HL-60/S4 (cell line): ENCODE data around the gene PDZK1.
"Not testable (repeated sequence)": the region's sequence is repeated elsewhere in the genome, so short reads cannot be mapped to it uniquely, and the experiment has no call there.

Experiments
- in situ Hi-C: fragments of 300-500 bp; cut with MboI; formaldehyde crosslinking; loops from 2 replicates; pipeline ENCODE4 v1.14.3; 2022; ENCODE audit warnings: low sequenced_read_pairs

PDZK1 gene

GRCh38 chr1:145711213-145711651, 4.1 kb upstream of the PDZK1 start:
- in situ Hi-C loops, result no loop called here

GRCh38 chr1:145710291-145711027, 3.3 kb upstream of the PDZK1 start:
- in situ Hi-C loops, result no loop called here

GRCh38 chr1:145708063-145708462, 895 bp upstream of the PDZK1 start:
- in situ Hi-C loops, result no loop called here

DNA sequence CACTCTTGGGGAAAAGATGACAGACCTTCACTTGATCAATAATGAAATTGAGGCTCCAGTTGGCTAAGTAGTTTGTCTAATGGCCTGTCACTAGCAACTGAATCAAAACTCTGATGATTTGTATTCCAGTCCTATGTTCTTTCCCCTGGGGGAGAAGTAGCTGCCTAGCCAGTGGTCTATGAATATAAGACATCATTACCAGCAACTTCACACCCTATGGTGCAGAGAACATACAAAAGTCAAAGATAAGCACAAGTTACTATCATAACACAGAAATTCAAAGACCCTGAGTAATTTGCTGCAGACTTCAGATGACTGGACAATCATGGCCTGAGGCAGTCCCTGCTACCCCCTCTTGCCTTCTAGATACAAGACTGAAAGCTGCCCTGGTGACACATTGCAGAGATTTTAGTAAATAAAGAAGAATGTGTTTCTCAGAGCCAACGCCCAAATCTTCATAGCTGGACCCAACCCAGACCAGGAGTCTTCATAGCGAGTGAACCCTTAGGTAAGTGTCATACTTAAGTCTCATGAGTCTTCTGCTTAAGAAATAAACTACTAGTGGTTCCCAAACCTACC, 993 bp downstream of the PDZK1 start:
- in situ Hi-C loops, result no loop called here

DNA sequence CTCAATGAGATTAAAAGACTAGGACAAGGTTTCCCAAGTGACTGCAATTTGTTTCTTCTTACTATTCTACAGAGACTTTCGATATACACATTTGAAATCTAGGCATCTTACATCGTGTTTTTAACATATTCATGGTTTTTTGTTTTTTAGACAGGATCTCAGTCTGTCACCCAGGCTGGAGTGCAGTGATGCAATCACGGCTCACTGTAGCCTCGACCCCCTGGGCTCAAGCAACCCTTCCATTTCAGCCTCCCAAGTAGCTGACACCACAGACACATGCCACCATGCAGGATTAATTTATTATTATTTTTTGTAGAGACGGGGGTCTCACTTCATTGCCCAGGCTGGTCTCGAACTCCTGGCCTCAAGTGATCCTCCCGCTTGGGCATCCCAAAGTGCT, 1.5 kb downstream of the PDZK1 start:
- in situ Hi-C loops, result no loop called here

GRCh38 chr1:145702826-145703225, 4.3 kb downstream of the PDZK1 start:
- in situ Hi-C loops, result no loop called here

- in situ Hi-C loops, result no loop called here
These were observed 5.1 kb downstream of the PDZK1 start for GRCh38 chr1:145702052-145702451.

DNA sequence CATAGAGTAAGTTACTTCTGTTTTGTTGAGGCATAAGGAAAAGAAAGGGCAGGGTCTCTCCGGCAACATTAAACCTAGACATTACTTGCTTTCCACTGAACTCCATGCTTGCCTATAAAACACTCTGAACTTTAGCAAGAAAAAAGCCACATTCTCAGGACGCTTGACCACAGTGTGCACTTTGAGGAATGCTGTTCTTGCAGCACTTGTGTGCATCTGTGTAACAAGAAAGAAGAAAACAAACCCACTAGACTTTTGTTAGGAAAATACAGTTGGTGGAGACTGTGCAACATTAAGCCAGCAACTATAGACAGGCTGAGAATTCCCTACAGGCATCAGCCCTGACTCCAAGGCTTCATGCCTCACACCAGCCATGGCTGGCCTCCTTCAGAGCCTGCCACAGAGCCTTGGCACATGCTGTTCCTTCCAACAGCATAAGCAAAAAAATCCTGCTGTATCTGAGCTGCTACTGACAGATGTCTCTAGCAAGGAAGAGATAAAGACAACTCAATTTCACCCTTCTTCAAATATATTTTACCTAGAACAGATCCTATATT, 5.8 kb downstream of the PDZK1 start:
- in situ Hi-C loops, result no loop called here

DNA sequence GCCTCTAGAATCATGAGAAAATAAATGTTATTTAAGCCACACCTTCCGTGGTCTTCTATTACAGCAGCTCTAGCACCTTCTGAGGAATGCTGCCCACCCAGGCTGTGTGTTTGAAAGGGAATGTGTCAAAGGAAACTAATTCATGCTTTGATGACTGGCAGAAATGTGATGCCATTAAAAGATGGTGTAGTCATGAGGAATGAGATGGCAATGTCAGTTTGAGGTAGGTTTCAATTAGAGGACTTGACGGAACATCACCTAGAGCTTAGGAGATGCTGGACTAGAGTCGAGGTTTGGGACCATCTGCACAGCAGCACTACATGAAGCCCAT, 10.6 kb downstream of the PDZK1 start:
- in situ Hi-C loops, result no loop called here

DNA sequence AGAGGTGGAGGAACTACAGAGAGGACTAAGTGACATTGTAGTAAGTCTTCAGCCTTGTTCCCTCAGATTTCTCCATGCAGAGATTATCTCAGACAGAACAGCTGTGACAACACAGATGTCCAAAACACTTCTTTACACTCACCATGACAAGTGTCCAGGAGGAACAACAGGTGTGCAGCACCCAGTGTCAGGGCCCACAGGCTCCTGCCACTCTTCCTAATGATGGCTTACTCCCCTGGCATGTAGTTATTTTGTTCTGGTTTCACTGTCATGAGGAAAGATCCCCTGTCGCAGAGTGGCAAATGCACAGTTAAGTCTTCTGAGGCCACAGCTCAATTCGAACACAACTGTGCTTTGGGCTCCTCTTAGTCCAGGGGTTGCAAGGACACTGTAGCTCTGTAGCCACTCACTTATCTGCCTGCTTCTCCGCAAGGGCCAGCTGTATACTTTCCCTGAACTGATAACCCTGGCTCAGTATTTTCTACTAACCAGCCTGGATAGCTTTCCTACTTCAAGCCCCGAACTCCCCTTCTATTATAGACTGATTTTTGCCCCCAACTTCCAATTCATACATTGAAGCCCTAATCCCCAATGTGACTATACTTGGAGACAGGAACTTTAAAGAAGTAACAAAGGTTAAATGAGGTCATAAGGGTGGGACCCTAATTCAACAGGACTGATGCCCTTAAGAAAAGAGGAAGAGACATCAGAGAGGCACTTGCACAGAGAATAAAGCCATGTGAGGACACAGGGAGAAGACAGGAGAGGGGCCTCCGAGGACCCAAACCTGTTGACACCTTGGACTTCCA, 11.1 kb downstream of the PDZK1 start:
- in situ Hi-C loops, result no loop called here

DNA sequence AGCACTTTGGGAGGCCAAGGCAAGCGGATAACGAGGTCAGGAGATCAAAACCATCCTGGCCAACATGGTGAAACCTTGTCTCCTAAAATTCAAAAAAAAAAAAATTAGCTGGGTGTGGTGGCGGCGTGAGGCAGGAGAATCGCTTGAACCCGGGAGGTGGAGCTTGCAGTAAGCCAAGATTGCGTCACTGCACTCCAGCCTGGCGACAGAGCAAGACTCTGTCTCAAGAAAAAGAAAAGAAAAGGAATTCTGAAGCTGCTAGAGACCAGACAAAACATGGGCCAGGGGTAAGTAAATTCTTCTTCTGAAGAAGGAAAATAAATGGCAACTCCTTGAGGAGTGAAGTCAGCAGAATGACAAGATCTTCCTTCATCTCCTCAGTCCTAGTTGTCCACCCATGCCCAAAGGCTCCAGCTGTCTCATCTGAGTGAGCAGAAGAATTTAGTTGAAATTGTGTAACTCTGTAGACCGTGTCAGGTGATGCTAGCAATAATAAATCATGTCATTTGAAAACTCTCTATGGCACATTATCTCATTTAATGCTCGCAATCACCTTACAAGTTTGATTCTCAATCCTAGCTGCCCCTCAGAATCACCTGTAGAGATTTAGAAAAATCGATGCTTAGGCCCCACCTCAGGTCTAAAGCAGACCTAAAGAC, 14.3 kb downstream of the PDZK1 start:
- in situ Hi-C loops, result no loop called here

DNA sequence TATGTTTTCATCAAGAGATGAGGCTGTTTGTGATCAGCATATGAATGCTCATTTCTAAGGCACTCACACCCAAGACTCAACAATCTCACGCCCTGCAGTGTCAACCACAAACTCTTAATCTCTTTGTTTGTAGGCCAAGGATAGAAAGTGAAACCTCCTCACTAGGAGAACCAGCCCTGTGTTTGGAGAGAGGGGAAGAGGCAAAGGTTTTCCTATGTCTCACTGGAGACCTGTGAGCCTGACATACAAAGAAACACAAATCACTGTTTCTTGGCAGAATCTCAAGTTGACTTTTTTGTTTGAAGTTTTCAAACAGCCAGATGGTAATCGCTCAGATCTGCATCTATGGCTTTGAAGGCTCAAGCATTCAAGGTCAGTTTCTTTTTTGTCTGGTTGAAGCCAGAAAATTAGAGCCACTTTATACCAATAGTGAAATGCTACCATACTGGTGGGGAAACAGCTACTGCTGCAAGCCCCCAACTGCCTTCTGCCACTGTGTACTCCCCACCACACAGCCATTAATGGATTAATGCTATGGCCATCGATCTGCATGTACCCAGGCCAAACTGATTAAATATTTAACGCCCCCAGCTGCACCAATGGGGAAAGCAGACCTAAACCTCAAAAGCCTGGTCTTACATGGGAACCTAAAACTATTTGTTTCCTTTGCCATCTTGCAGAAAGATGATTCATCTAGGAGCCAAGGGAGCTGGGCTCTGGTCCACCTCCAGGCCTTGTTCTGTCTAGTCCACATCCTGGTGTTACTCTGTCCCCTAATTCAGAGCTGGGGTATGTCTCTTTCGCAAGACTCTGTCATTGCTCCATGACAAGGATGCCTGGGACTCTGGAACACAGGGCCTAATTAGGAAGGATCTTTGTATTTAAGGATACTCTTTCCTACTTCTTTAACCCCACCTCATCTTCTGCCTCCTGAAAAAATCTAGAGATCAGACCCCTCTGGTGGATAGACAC, 16.3 kb downstream of the PDZK1 start:
- in situ Hi-C loops, result no loop called here

- in situ Hi-C loops, result no loop called here
These were observed 17.2 kb downstream of the PDZK1 start for GRCh38 chr1:145689922-145690321.

- in situ Hi-C loops, result no loop called here
These were observed 18.2 kb downstream of the PDZK1 start for GRCh38 chr1:145688924-145689323.

- in situ Hi-C loops, result no loop called here
These were observed 18.8 kb downstream of the PDZK1 start for GRCh38 chr1:145688328-145688727.

- in situ Hi-C loops, result not testable (repeated sequence)
These were observed 21.1 kb downstream of the PDZK1 start for GRCh38 chr1:145686078-145686477.

- in situ Hi-C loops, result not testable (repeated sequence)
These were observed 22.3 kb downstream of the PDZK1 start for GRCh38 chr1:145684858-145685257.

DNA sequence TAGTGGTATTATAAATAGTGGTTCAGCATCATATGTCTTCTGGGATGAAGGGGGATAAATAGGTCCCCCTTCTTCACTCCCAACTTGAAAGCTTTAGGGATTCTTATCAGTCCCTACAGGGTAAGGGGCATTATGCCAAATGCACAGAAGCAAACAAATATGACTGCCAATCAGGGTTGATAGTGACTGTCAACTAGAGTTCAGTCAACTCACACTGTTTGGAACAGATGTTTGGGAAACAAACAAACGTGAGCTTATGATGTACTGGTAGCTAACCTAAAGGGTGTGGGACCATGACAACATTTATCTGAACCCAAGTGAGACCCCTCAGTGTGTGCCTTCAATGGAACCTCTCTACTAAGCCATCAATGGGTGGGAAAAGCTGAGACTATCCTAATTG, 34.0 kb downstream of the PDZK1 start:
- in situ Hi-C loops, result not testable (repeated sequence)

DNA sequence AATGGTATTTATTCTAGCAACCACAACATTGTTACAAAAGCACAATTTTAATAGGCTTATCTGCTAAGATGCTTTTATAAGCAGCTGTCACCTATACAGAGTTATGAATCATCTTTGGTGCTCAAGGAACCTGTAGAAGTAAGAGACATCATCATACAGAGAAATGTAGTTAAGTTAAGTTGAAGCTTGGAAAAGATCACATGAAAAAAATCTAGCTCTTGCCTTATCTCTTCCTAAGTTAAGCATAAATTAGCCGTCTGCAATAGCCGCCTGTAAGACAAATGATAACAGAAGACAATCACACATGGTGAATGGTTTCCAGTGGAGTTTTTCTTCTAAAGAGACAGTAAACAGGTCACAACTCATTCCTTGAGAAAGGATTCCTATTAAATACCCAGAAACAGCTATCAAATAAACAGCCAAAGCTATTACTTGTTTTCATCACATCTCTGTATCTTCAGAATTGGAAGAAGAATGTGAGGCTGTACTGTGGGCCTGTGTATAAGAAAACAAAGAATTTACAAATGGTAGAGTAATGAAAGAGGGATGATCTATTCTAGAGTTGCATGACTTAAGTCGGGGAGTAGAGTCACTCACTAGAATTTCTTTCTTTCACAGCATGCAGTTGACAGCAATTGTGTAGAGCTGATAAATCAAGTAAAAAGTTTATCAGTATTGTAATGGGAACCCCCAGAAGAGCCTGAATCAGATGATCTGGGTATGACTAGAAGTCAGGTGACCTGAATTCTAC, 36.0 kb downstream of the PDZK1 start:
- in situ Hi-C loops, result not testable (repeated sequence)
